GM21526 (cell line): ENCODE data around the gene DNAAF1.
"Not testable (repeated sequence)": the region's sequence is repeated elsewhere in the genome, so short reads cannot be mapped to it uniquely, and the experiment has no call there.

ENCODE experiments used
- ATAC-seq: cut with Tn5 transposase; IDR thresholded peaks from one replicate; pipeline ENCODE4 v1.9.1; 2021; ENCODE audit warnings: moderate library complexity; ENCODE audit not compliant: unreplicated experiment, low FRiP score

Gene DNAAF1

GRCh38 chr16:84205123-84205522, 60.0 kb downstream of the DNAAF1 start:
- not testable (repeated sequence) for ATAC-seq

GRCh38 chr16:84205976-84206691, 61.0 kb downstream of the DNAAF1 start:
- no peak for ATAC-seq

- ATAC-seq = no peak
Observed at GRCh38 chr16:84207251-84207650, 62.1 kb downstream of the DNAAF1 start.

- no peak for ATAC-seq
Observed at GRCh38 chr16:84207879-84208278, 62.8 kb downstream of the DNAAF1 start.

- ATAC-seq = no peak
Observed at GRCh38 chr16:84209989-84210388, 64.9 kb downstream of the DNAAF1 start.

- no peak for ATAC-seq
Observed at GRCh38 chr16:84212154-84212553, 67.0 kb downstream of the DNAAF1 start.

- no peak for ATAC-seq
Observed at GRCh38 chr16:84212631-84213030, 67.5 kb downstream of the DNAAF1 start.

GRCh38 chr16:84214451-84215066, 69.5 kb downstream of the DNAAF1 start:
- ATAC-seq = no peak

- no peak for ATAC-seq
Observed at GRCh38 chr16:84215531-84215930, 70.4 kb downstream of the DNAAF1 start.

GRCh38 chr16:84216144-84216543, 71.0 kb downstream of the DNAAF1 start:
- not testable (repeated sequence) for ATAC-seq

GRCh38 chr16:84218176-84218823, 73.2 kb downstream of the DNAAF1 start:
- ATAC-seq = no peak

GRCh38 chr16:84218956-84219355, 73.8 kb downstream of the DNAAF1 start:
- ATAC-seq = no peak

- no peak for ATAC-seq
Observed at GRCh38 chr16:84220851-84221250, 75.7 kb downstream of the DNAAF1 start.

- no peak for ATAC-seq
Observed at GRCh38 chr16:84223456-84223855, 78.3 kb downstream of the DNAAF1 start.

GRCh38 chr16:84224554-84224953, 79.4 kb downstream of the DNAAF1 start:
- no peak for ATAC-seq

- ATAC-seq = no peak
Observed at GRCh38 chr16:84225126-84225525, 80.0 kb downstream of the DNAAF1 start.

GRCh38 chr16:84225571-84225970, 80.5 kb downstream of the DNAAF1 start:
- ATAC-seq = no peak

- ATAC-seq = no peak
Observed at GRCh38 chr16:84226026-84226425, 80.9 kb downstream of the DNAAF1 start.
